Measurements from ENCODE around the gene TCIRG1. TPM values are rescaled to one million over a fixed set of nuclear protein-coding genes. Genes with fewer than 3 reads are reported as not detected.

Gene TCIRG1
- total and polyA plus RNA-seq, 2 of the 13 experiments (the other 11 are each of a cell fraction or from before 2014, with no cell fraction given) = 48.0 to 69.6 TPM

DNA sequence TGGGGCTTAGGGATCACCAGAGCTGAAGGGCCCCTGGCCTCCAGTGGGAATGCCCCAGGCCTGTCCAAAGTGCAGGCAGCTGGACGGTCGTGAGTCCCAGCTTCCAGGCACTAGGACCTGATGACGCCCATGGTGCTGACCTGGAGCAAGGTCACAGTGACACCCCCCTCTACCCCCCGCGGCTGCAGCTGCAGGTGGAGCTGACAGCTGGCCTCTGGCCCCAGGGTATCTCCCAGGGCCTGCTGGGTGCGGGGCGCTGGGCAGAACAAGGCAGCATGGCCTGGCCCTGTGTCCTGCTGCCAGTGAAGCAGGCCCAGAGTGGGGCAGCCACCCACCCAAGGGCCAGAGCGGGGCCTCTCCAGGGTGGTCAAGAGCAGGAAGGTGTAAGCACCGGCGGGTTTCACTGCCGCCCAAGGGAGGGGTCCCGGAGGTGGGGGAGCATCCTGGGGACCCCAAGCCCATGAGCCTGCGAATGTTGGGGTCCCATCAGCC lies 553 bp upstream of the TCIRG1 start (continued):
- TF ChIP-seq, protein P1, sequence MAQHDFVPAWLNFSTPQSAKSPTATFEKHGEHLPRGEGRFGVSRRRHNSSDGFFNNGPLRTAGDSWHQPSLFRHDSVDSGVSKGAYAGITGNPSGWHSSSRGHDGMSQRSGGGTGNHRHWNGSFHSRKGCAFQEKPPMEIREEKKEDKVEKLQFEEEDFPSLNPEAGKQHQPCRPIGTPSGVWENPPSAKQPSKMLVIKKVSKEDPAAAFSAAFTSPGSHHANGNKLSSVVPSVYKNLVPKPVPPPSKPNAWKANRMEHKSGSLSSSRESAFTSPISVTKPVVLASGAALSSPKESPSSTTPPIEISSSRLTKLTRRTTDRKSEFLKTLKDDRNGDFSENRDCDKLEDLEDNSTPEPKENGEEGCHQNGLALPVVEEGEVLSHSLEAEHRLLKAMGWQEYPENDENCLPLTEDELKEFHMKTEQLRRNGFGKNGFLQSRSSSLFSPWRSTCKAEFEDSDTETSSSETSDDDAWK (CRISPR knock-in tag; IDR thresholded peaks at IDR 0.05) = no peak
- TF ChIP-seq, protein P2, sequence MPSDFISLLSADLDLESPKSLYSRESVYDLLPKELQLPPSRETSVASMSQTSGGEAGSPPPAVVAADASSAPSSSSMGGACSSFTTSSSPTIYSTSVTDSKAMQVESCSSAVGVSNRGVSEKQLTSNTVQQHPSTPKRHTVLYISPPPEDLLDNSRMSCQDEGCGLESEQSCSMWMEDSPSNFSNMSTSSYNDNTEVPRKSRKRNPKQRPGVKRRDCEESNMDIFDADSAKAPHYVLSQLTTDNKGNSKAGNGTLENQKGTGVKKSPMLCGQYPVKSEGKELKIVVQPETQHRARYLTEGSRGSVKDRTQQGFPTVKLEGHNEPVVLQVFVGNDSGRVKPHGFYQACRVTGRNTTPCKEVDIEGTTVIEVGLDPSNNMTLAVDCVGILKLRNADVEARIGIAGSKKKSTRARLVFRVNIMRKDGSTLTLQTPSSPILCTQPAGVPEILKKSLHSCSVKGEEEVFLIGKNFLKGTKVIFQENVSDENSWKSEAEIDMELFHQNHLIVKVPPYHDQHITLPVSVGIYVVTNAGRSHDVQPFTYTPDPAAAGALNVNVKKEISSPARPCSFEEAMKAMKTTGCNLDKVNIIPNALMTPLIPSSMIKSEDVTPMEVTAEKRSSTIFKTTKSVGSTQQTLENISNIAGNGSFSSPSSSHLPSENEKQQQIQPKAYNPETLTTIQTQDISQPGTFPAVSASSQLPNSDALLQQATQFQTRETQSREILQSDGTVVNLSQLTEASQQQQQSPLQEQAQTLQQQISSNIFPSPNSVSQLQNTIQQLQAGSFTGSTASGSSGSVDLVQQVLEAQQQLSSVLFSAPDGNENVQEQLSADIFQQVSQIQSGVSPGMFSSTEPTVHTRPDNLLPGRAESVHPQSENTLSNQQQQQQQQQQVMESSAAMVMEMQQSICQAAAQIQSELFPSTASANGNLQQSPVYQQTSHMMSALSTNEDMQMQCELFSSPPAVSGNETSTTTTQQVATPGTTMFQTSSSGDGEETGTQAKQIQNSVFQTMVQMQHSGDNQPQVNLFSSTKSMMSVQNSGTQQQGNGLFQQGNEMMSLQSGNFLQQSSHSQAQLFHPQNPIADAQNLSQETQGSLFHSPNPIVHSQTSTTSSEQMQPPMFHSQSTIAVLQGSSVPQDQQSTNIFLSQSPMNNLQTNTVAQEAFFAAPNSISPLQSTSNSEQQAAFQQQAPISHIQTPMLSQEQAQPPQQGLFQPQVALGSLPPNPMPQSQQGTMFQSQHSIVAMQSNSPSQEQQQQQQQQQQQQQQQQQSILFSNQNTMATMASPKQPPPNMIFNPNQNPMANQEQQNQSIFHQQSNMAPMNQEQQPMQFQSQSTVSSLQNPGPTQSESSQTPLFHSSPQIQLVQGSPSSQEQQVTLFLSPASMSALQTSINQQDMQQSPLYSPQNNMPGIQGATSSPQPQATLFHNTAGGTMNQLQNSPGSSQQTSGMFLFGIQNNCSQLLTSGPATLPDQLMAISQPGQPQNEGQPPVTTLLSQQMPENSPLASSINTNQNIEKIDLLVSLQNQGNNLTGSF (CRISPR knock-in tag; IDR thresholded peaks at IDR 0.05) = peak; percentile 72; the same call in 1 of the 2 replicates
- TF ChIP-seq ZNF33A (CRISPR knock-in tag; IDR thresholded peaks at IDR 0.05; ENCODE audit: borderline replicate concordance) (0 out of 2 replicates have a peak, but pooled peaks have one; percentile 20), ZNF557 (CRISPR knock-in tag; IDR thresholded peaks at IDR 0.05) (0 out of 2 replicates have a peak, but pooled peaks have one; percentile 61), ZNF460 (CRISPR knock-in tag; IDR thresholded peaks at IDR 0.05; ENCODE audit: borderline replicate concordance) (peak; percentile 66; the same call in 1 of the 2 replicates), ZNF354B (CRISPR knock-in tag; IDR thresholded peaks at IDR 0.05) (no peak), SRSF9 (IDR thresholded peaks at IDR 0.05; ENCODE audit: borderline replicate concordance, insufficient read depth, low read depth, low read length, poor library complexity, severe bottlenecking) (no peak), WIZ (CRISPR knock-in tag; IDR thresholded peaks at IDR 0.05) (no peak; the same call in 1 of the 2 replicates), TOE1 (CRISPR knock-in tag; IDR thresholded peaks at IDR 0.05) (no peak), ZBTB3 (CRISPR knock-in tag; IDR thresholded peaks at IDR 0.05; ENCODE audit: borderline replicate concordance, low read depth) (peak; percentile 85; the same call in 1 of the 2 replicates), ZNF446 (CRISPR knock-in tag; IDR thresholded peaks at IDR 0.05) (no peak; the same call in 1 of the 2 replicates), RBFOX2 (IDR thresholded peaks at IDR 0.05; ENCODE audit: low read depth, low read length) (no peak), ATRX (CRISPR knock-in tag; IDR thresholded peaks at IDR 0.05; ENCODE audit: borderline replicate concordance) (no peak), ZNF124 (CRISPR knock-in tag; IDR thresholded peaks at IDR 0.05) (peak; percentile 92), MXI1 (IDR thresholded peaks at IDR 0.05; ENCODE audit: borderline replicate concordance, low read depth, low read length) (peak; percentile 92), POLR2G (IDR thresholded peaks at IDR 0.05; ENCODE audit: low read depth, low read length) (no peak), ZNF616 (CRISPR knock-in tag; IDR thresholded peaks at IDR 0.05; ENCODE audit: low read depth) (no peak; the same call in none of the 2 replicates), ZNF550 (CRISPR knock-in tag; IDR thresholded peaks at IDR 0.05; ENCODE audit: borderline replicate concordance) (no peak)
- TF ChIP-seq, protein P3, sequence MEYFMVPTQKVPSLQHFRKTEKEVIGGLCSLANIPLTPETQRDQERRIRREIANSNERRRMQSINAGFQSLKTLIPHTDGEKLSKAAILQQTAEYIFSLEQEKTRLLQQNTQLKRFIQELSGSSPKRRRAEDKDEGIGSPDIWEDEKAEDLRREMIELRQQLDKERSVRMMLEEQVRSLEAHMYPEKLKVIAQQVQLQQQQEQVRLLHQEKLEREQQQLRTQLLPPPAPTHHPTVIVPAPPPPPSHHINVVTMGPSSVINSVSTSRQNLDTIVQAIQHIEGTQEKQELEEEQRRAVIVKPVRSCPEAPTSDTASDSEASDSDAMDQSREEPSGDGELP (IDR thresholded peaks at IDR 0.05; ENCODE audit: borderline replicate concordance, low read depth) = peak; percentile 99
- TF ChIP-seq, protein P4, sequence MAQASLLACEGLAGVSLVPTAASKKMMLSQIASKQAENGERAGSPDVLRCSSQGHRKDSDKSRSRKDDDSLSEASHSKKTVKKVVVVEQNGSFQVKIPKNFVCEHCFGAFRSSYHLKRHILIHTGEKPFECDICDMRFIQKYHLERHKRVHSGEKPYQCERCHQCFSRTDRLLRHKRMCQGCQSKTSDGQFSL (CRISPR knock-in tag; IDR thresholded peaks at IDR 0.05) = peak; percentile 91

Data from HepG2 (cell line).